Tibial artery (tissue), 4 donors: ENCODE results near the gene TMEM186.

Experiments used
- DNase-seq, 2 donors: peaks; one replicate each; pipeline ENCODE4 v3.0.0-alpha.2; 2019
- H3K27ac ChIP-seq, 2 donors: fragments of 200-600 bp; sonication (generic) in 1 of 2; 1 replicate in 1 of 2; 2 replicates in 1 of 2; pipeline ENCODE4 v1.5.1; 2018 to 2019; ENCODE audit warnings: mild to moderate bottlenecking in 1 of 2
- H3K27me3 ChIP-seq, 2 donors: fragments of 200-600 bp; sonication (generic) in 1 of 2; one replicate each; pipeline versions ENCODE4 v1.5.1 to v1.6.0; 2016 to 2019
- H3K36me3 ChIP-seq, 3 donors: fragments of 200-600 bp; sonication (generic) in 2 of 3; one replicate each; pipeline ENCODE4 v1.5.1; 2016 to 2019; ENCODE audit warnings: mild to moderate bottlenecking in 2 of 3
- H3K4me1 ChIP-seq, 4 donors: fragments of 200-600 bp; sonication (generic) in 2 of 4; 1 replicate in 3 of 4; 2 replicates in 1 of 4; pipeline ENCODE4 v1.5.1; 2016 to 2019
- H3K4me3 ChIP-seq, 2 donors: fragments of 200-600 bp; sonication (generic) in 1 of 2; 1 replicate in 1 of 2; 2 replicates in 1 of 2; pipeline ENCODE4 v1.5.1; 2018 to 2019; ENCODE audit warnings: mild to moderate bottlenecking in 2 of 2
- H3K9me3 ChIP-seq, 3 donors: fragments of 200-600 bp; sonication (generic) in 1 of 3; one replicate each; pipeline ENCODE4 v1.5.1; 2016 to 2019
- CTCF ChIP-seq, 2 experiments: fragments of 200-600 bp in 1 of 2; fragments of 450-650 bp in 1 of 2; IDR thresholded peaks; one replicate each; pipeline ENCODE4 v1.5.1; 2017 to 2019; ENCODE audit warnings: antibody characterized with exemption in 2 of 2, mild to moderate bottlenecking in 1 of 2, moderate library complexity in 1 of 2
- intact Hi-C: fragments of 100-400 bp; cut with DNase I; formaldehyde crosslinking; loops from one replicate; pipeline ENCODE4 v1.15.0; 2023; ENCODE audit warnings: low total_unique reads

Gene TMEM186

GRCh38 chr16:8773537-8773936 is 23.9 kb downstream of the TMEM186 start:
- no peak for TF ChIP-seq CTCF (IDR thresholded peaks at IDR 0.05)
- no peak overlapping the region for H3K27ac ChIP-seq
- intact Hi-C loops: no loop called here
- no peaks in the 10 kb centered on the region for H3K27me3 ChIP-seq
- no peak overlapping the region for H3K4me3 ChIP-seq
- DNase-seq: no peak
- no peaks in the 10 kb centered on the region for H3K9me3 ChIP-seq
- H3K36me3 ChIP-seq: peaks cover 15 to 93% (median 24%) of the 10 kb centered on the region in 3 donors
- no peaks in the 10 kb centered on the region for H3K4me1 ChIP-seq

- DNase-seq: no peak
- TF ChIP-seq CTCF (IDR thresholded peaks at IDR 0.05): no peak
- no peaks in the 10 kb centered on the region for H3K9me3 ChIP-seq
- H3K27ac ChIP-seq: no peak overlapping the region
- no peaks in the 10 kb centered on the region for H3K27me3 ChIP-seq
- intact Hi-C loops: no loop called here
- peaks cover 0 to 94% (median 22%) of the 10 kb centered on the region in 3 donors for H3K36me3 ChIP-seq
- H3K4me1 ChIP-seq: no peaks in the 10 kb centered on the region
- H3K4me3 ChIP-seq: no peak overlapping the region
These were observed 28.7 kb downstream of the TMEM186 start for GRCh38 chr16:8768692-8769091.

GRCh38 chr16:8768283-8768682 is 29.2 kb downstream of the TMEM186 start:
- no peak for DNase-seq
- H3K27ac ChIP-seq: no peak overlapping the region
- no peaks in the 10 kb centered on the region for H3K4me1 ChIP-seq
- TF ChIP-seq CTCF (IDR thresholded peaks at IDR 0.05): no peak
- no peaks in the 10 kb centered on the region for H3K27me3 ChIP-seq
- peaks cover 0 to 91% (median 22%) of the 10 kb centered on the region in 3 donors for H3K36me3 ChIP-seq
- H3K9me3 ChIP-seq: no peaks in the 10 kb centered on the region
- no peak overlapping the region for H3K4me3 ChIP-seq
- intact Hi-C loops: no loop called here

GRCh38 chr16:8767176-8767575 is 30.3 kb downstream of the TMEM186 start:
- TF ChIP-seq CTCF (IDR thresholded peaks at IDR 0.05): no peak
- intact Hi-C loops: no loop called here
- no peak overlapping the region for H3K27ac ChIP-seq
- no peaks in the 10 kb centered on the region for H3K9me3 ChIP-seq
- no peak overlapping the region for H3K4me3 ChIP-seq
- no peaks in the 10 kb centered on the region for H3K27me3 ChIP-seq
- no peaks in the 10 kb centered on the region for H3K4me1 ChIP-seq
- DNase-seq: no peak
- H3K36me3 ChIP-seq: peaks cover 0 to 80% (median 22%) of the 10 kb centered on the region in 3 donors

- H3K27me3 ChIP-seq: no peaks in the 10 kb centered on the region
- no peak for TF ChIP-seq CTCF (IDR thresholded peaks at IDR 0.05)
- H3K4me3 ChIP-seq: no peak overlapping the region
- DNase-seq: no peak
- H3K9me3 ChIP-seq: no peaks in the 10 kb centered on the region
- H3K36me3 ChIP-seq: peaks cover 7 to 76% (median 22%) of the 10 kb centered on the region in 3 donors
- intact Hi-C loops: no loop called here
- H3K4me1 ChIP-seq: no peaks in the 10 kb centered on the region
- H3K27ac ChIP-seq: no peak overlapping the region
These were observed 32.8 kb downstream of the TMEM186 start for GRCh38 chr16:8764525-8765250.
